Endometrial microvascular endothelial cells (primary cell): ENCODE measurements around the gene FEM1B. TPM values are rescaled to one million over a fixed set of nuclear protein-coding genes. Genes with fewer than 3 reads are reported as not detected.

ENCODE experiments used
- in situ Hi-C: cut with HindIII; loops from 2 replicates; pipeline ENCODE4 v1.10.0; 2017; ENCODE audit warnings: low sequenced_read_pairs, low pct_unique_long_range_greater_than_20kb; ENCODE audit errors: inconsistent ontology term
- total RNA-seq: library from RNA; depleted of rRNA; stranded (reverse); fragments of >200 nt; gene quantifications from one replicate; pipeline ENCODE4 v1.2.3, GENCODE V29; 2015; ENCODE audit errors: inconsistent ontology term

Gene FEM1B
- total RNA-seq, 1 donor from 2014 or later, result 29.4 TPM

DNA sequence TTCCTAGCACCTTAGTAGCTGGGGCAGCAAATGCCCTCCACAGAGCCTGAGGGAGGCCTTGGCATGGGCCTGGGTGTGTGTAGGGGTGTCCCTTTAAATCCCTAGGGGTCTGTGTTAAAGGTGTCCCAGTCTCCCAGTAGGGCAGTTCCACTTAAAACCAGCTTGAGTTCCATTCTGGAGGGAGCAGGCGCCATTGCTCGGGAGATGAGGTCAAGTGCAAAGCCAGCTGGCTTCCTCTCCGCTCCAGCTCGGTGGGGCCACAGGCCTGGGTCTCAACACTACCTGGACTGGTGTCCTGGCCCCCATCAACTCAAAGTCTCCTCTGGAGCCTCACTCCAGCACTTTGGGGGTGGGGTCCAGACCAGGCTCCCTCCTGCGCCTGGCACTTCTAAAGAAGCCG, 25.2 kb downstream of the FEM1B start:
- in situ Hi-C loops, result no loop called here

DNA sequence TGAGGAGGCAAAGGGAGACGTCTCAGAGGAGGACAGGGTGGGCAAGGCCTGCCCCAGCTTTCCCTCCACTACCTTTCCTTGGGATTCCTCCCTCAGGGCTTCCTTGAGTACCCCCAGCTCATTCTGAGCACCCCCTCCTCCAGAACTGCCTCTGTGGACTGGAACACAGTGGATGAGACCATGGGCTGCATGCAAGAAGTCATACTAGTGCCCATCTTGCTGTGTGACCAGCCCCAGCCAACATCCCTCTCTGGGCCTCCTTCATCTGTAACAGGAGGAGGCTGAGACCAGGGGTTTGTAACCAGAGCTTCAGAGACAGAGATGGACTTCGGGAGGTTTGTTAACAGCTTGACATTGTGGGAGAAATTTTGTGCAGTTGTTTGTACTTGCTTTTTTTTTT, 25.6 kb downstream of the FEM1B start:
- in situ Hi-C loops, result no loop called here

DNA sequence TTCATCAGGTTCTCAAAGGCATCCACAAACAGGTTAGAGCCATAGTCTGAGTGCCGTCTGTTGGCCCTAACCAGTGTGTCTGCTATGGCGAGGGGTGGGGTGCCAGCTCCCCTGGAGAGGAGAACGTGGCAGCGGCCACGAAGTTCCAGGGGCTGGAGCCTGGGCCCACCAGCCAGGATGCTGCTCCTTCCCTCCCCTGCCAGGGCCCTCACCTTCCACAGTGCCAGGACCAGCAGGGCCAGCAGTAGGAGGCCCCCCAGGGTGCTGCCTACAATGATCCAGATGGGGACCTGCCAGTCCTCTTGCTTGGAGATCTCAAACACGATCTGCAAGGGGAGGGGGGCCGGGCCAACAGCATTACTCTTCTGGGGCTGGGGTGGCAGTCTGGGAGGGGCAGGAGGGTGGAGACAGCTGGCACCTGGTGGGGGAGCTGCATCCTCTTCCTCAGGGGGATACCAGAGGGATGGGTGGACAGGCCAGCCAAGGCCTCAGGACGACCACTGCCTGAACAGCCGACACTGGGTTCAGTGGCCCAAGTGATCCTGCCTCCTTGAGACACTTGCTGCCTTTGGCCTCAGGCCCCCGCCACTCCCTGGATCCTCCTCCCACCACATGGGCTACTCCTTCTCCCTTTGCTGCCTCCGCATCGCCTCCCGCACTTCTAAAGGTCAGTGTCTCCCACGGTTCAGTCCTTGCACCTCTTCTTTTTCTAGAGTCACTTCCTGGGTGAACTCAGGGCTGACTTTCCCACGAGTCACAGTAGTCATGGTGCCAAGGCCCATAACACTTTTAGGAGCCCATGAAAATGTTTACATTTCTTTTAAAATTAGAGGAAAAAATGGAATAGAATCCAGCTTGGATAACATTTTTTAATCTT, 26.3 kb downstream of the FEM1B start:
- in situ Hi-C loops, result no loop called here

DNA sequence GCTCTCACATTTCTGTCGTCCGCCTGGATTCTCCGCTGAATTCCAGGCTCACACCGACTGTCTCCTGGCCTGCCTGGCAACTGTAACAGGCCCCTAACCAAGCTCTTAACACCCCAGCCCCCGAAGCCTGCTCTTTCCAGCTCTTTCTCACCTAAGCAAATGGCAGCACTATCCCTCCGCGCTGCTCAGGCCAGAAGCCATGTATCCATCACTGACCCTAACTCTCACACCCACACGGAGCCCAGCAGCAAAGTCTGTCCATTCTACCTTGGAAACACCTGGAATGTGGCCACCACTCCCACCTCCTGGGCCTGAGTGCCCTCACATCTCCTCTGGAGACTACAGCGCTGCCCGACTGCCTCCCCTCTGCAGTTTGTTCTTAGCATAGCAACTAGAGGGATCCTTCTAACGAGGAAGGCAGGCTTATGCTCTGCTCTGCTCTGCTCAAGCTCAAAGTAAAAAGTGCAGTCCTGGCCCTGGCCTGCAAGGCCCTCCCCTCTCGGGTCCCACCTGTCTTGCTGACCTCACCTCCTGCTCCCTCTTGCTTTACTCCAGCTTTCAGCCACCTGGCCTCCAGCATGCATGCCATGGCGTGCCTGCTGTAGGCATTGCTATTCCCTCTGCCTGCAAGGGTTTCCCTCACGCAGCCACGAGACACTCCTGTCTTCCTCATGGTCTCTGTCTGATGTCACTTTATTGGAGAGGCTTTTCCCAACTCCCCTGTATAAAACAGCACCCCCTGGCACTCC, 27.2 kb downstream of the FEM1B start:
- in situ Hi-C loops, result loop anchor here (5.0 kb wide), 2 partner anchors 53 to 83 kb away; no protein-coding TSS in a partner anchor

DNA sequence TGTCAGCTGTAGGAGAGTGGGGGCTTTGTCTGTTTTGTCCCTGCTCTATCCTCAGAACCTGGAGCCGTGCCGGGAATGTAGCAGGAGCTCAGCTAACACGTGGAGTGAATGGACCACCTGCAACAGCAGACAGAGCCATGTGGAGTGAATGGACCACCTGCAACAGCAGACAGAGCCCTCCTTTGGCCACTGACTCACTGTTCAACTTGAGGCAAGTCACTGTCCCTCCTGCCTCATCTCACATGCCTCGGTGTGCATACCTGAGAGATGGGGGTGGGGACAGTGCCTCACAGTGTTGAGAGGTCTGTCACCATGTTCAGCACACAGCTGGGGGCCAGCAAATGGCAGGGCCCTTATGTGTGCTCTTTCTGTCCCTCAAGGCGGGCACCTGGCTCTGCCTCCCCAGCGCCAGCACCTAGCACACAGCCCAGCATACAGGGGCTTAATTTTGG, 27.9 kb downstream of the FEM1B start:
- in situ Hi-C loops, result loop anchor here (5.0 kb wide), 2 partner anchors 52 to 82 kb away; no protein-coding TSS in a partner anchor

DNA sequence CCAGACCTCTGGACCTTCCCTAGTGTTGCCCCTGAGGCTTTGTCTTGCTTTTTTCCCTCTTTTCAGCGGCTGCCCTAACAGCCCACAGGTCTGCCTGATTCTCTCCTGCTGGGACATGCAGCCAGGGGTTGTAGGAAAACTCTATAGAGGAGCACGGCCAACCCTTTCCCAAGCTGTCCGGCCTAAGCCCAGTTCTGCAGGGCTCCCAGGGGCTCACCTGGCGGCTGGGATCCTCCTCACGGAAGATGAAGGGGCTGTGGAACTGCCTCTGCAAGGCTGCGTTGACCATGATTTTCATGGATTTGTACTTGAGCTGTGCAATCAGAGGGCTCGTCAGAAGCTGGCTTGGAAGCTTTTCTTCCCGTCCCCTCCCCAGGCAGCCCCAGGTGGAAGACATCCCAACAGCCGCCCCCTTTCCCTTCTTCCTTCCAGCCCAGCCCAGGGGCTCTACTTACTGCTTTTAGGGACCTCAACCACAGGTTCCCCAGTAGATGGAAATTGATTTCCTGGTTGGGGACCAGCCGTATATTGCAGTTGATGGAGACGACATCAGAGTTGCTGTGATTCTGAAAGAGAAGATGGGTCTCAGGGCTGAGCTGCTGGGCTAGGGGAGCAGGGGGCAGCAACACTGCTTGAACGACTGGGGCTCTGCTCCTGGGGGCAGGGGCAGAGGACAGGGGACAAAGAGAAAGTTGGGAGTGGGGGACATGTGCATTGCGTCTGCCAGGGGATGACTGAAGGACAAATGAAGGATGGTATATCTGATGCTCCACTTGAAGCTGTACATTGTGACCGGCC, 29.8 kb downstream of the FEM1B start:
- in situ Hi-C loops, result loop anchor here (5.0 kb wide), 2 partner anchors 50 to 80 kb away; no protein-coding TSS in a partner anchor

DNA sequence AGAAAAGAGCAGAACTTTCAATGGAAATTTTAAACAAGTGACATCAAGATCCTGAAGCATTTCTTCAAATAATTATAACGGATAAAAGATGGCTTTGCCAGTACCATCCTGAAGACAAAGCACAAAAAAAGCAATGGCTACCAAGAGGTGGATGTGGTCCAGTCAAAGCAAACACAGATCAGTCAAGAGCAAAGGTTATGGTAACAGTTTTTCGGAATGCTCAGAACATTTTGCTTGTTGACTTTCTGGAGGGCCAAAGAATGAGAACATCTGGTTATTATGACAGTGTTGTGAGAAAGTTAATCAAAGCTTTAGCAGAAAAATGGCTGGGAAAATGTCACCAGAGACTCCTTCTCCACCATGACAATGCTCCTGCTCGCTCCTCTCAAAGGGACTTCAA, 31.5 kb downstream of the FEM1B start:
- in situ Hi-C loops, result loop anchor here (5.0 kb wide), 2 partner anchors 48 to 78 kb away; no protein-coding TSS in a partner anchor

DNA sequence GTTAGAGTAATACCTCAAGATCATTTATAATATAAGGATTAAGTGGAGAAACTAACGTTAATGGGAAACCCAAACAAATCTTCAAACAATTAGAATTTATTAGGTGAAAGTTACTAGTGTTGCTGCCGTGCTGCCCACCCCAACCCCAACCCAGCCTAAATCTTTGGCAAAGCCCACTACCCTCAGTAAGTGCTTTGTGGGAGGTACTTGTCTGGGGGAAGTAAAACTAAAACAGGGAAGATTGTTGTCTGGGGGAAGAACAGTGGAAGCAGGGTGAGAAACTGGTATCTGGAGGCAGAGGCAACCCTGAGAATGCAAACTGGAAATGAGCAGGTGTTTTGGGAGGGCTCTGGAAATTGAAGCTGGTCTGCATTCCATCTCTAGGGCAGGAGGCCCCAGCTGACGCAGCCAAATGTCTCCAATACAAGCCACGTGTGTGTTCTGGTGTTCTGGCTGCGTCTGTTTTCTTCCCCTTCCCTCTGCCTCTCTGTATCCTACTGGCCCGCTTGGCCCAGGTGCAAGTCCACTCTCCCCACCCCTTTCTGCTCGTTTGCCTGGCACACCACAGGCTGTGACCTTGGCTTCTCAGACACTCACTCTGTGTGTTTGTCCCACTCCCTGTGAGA, 32.7 kb downstream of the FEM1B start:
- in situ Hi-C loops, result no loop called here

DNA sequence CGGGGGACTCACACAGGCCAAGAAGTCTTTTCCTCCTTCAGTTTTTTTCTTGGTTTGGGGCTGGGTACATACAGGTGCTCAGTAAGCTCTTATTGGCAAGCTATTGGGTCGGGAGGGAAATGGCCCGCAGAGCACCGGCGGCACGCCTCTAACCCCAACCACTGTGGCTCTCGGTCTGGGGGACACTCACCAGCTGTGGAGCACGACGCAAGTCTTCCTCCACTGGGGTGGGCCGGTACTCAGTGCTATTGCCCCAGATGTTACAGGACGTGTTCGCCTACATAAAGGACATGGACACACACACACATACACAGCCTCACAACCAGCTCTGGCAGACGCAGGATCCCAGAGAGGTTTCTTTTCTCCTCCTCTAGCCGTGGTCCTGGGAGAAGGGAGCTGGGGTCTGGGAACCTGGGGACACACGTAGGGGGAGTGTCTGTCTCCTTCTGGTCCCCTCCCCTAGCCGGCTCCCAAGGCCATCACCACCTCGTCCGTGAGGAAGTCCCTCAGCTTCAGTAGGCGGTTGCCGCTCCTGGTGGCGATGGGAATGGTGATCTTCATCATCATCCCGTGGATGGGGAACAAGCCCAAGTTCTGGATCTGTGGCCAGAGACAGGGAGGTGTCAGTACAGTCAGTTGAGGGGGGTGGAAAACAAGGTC, 33.4 kb downstream of the FEM1B start:
- in situ Hi-C loops, result no loop called here

DNA sequence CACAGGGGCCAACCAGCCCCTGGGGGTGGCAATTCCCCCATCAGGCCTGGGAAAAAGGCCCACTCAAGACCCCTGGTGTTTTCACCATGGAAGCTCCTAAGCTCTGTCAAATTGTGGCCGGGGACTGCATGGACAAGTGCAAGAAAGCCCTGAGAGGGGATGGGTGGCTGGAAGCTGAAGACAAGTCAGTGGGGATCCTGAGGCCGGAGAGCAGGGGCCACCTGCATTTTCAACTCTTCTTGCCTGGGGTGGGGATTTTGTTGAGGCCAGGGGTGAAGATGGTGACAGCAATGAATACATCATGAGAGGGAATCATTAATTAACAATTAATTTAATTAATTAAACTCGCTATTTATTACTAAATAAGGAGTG, 33.9 kb downstream of the FEM1B start:
- in situ Hi-C loops, result no loop called here

DNA sequence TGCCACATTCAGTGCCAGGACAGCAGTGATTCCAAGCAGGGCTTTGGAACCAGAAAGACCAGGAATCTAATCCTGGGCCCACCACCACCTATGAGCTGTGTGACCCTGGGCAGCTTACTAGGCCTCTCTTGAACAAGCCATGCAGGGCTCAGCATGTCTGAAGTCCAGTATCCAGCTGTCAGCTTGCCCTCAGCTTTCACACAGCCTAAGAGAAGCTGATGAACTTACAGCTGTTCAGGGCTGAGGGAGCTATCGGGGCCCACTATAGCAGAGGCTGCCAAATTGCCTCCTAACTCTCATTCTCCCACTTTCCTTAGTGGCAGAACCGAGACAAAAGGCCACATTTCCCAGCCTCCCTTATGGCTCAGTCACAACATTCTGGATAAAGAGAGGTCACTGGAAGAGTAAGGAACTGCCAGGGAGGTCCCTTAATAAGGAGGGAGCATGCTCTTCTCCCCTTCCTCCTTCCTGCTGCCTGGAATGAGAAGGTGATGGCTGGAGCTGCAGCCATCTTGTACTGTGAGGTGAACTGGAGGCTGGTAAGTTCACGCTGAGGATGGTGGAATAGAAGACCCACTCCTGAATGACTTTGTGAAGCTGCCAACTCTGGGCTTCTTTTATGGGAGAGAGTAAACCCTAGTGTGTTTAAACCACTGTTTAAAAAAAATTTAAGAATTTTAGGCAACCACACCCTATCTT, 34.5 kb downstream of the FEM1B start:
- in situ Hi-C loops, result no loop called here

DNA sequence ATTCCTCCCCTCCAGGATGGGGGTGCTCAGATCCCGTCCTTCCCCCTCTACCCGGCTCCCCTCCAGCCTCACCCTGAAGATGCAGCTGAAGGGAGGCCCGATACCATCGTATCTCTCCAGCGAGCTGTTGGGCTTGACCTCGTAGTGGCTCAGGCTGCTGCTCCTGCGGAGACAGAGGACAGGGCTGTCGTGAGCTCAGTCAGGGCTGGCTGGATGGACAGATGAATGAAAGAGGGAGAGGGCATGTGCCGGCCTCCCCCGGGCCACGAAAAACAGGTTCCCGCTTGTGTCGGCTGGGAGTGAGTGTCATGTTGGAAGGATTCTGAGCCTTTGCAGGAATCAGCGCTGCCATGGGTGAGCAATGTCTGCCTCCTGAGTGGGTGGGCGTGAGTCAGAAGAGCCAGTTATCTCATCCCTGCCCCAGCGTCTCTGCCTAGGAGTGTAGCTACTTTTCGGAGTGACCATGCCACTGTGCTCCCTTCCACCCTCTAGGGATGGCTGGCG, 35.2 kb downstream of the FEM1B start:
- in situ Hi-C loops, result no loop called here

DNA sequence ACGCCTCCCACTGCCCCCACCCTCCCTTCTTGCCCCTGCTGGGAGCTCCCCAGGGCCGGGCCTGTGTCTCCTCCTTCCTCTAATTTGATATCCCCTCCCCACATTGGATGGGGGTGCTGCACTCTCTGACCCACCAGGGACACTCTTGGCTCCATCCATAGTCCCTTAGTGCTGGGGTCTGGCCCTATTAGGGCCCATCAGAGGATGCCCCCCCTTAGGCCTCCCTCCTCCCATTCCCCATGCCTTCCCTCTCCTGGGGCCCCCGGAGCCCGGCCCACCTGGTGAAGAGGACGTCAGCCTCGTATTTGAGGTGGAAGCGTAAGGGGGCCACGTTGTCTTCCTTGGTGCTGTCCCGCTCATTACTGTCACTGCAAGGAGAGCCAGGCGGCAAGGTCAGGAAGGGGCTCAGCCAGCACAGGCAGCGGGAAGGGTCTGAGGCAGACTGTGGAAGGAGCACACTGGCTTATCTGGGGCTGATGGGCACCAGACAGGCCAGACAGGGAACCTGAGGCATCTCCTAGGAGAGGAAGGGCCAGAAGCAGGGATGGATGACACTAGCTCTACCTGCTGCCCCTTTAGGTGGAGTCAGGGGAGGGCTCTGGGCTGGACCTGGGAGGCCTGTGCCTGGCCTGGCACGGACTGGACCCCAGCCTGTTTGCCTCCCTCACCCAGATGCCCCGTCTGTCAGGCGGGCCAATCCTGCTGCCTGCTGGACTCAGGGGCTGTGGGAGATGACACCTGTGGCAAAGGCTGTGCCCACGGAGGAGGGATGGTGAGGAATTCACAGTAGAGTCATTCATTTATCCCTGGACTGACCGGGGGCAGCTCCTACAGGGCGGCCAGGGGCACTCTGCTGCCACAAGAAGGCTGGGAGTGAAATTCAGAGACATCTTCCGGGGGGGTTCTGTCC, 36.2 kb downstream of the FEM1B start:
- in situ Hi-C loops, result no loop called here

DNA sequence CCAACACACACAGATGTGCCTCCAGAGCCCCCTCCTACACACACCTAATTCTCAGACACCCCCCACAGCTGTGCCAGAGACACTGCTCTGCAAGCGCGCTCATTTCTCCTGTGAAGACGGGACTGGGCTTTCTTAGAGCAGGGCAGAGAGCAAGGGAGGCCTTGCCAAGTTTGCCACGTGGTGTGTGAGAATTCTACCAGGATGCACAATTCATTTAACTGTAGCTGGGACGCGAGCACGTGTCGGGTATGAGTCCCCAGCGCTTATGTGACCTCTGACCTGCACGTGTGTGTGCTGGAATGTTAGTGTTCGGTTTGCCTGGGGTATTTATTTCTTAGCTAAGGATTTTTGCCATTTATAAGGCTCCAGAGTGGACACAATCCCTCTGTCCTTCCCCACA, 37.0 kb downstream of the FEM1B start:
- in situ Hi-C loops, result no loop called here

DNA sequence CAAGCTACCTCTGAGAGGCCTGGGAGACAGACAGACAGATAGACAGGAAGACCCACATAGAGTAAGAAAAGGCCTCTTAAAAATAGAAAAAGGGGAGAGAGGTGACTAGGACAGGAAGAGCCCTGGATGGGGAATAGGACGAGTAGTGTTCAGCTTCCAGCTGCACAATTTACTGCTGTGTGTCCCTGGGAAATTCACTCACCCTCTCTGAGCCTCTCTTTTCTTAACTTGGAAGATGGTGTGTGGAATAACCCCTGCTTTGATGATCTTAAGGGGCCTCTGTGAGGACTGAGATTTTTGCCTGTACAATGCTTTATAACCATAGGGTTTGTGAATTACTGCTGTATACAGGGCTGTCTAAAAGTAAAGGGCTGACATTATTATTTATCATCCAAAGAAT, 37.5 kb downstream of the FEM1B start:
- in situ Hi-C loops, result no loop called here

DNA sequence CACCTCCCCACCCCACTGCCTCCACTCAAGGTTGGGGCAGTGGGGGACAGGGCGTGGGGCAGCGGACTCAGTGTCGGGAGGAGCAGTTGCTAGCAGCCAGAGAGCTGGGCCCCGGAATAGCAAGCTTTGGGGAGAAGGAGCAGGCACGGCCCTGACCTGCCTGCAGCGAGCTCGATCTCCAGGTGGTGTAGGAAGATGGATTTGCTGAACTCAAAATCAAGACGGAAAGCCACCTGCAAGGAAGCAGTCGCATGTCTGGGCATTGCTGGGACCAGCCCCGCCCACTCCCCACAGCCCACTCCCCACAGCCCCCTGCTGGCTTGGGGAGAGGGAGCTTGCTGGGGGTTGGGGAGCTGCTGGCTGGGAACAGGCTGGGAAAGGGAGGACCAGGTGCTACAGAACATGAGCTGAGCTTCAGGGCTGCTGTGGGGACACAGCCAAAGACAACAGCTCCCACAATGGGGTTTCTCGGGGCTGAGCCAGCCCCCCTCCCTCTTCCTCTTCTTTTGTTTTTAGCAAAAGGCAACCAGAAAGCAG, 38.0 kb downstream of the FEM1B start:
- in situ Hi-C loops, result no loop called here
